RKO (cell line): ENCODE data around the gene CPB2.

Experiments used
- DNase-seq: peaks from one replicate; pipeline ENCODE4 v3.0.0-alpha.2; 2016; ENCODE audit warnings: low spot score

Gene CPB2

DNA sequence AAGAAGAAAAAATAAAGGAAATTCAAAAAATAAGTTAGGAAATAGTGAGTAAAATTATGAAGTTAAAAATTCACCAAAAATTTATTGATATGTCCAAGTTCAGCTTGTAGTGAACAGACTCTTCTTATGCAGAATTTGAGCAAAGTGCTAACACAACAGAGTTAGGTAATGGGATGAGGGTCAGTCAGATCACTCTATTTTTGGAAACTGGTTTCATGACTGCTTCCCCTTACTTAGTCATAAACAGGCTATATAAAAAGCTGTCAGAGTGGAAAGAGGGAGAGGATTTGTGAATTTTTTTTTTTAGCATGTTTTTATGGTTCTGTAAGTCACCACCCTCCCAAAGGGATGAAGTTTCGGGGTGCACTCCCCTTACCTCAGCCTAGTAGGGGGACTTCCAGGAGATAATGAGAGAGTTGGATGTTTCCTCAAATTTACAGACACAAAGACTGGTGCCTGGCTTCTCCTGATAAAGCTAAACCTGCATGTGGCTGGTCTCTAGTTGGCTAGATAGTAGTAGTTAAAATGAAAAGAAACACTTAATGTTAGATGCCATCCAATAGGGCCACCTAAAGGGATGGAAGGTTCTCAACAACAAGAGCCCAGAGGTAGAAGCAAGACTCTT lies 4.5 kb downstream of the CPB2 start:
- DNase-seq = peak; percentile 18

DNA sequence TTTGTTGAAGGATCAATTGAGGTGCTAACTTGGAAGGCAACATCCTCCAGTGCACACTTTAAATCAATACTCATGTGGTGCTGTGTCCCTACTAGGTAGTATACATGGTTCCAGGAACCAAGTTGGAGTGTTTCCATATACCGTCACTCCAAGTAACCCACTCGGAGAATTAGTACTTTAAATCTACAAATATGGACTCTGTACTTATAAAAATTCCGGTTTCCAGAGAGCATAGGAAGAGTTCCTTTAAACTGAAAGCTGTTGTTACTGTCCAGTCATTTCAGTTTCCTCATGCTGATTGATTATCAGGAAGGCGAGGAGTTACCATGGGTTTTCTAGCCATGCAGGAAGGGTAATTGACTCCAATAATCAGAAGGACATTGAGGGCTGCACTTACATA lies 7.2 kb downstream of the CPB2 start:
- DNase-seq = no peak

DNA sequence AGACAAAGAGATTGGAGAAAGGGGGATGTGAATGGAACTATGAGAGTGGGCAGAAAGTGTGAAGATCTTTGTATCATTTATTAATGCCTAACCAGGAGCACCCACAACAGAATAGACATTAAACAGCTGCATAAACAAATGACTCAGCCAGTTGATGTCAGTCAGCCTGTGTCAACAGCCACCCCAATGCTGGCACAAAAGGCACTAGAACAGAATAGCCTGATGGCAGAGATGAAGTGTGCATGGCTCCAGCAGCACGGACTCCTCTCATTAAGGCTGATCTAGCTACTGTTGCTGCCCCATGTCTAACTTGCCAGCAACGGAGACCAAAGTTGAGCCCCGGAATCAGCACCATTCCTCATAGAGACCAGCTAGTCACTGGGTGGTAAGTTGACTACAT lies 7.8 kb downstream of the CPB2 start:
- DNase-seq = no peak

DNA sequence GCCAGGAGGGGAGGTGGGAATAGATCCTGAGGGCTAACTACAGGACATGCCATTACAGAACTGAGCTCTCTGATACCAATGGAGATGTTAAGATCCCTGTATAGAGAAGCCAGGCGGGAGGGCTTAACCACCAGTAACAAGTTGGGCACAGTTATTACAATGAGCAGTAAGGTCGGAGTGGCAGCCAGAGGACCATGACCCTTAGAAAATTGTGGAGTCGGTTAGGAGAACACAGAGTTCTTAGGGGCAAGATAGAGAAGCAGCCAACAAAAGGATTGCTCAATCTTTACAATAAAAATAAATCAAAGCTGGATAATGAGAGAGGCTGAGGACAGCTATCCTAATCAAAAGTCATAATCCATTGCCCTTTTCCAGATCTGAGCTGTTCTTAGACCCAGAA lies 10.4 kb downstream of the CPB2 start:
- DNase-seq = no peak

DNA sequence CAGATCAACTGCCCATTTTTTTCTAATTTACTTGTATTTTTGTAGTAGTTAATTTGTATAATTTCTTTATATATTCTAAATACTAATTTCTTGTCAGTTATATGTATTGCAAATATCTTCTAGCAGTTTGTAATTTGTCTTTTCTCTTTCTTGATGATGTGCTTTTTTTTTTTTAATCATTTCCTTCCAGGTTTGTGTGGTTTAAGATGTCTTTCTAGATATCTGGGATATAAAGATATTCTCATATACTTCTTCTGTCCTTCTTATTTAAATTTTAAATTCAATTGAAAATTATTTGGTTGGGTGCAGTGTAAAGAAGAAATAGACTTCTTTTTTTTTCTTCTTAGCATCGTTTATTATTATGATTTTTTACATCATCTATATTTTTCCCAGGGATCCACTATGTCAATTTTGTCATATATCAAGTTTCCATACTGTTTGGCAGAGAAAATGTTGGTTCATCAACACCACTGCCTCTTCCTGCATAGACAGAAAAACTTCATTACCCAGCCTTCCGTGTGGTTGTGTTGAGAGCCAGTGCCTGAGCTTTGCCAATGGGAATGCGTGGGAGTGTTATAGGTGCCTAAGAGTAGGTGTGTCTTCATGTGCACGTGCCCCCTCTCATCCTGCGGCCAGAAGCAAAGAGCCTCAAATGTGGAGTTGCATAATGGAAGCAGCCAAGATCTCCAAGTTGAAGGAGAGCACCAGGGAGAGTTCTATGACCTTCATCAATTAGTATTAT lies 15.8 kb downstream of the CPB2 start:
- DNase-seq = no peak

- DNase-seq = no peak
Observed at GRCh38 chr13:46087481-46087880, 17.4 kb downstream of the CPB2 start.

GRCh38 chr13:46086985-46087384 lies 17.8 kb downstream of the CPB2 start:
- no peak for DNase-seq

DNA sequence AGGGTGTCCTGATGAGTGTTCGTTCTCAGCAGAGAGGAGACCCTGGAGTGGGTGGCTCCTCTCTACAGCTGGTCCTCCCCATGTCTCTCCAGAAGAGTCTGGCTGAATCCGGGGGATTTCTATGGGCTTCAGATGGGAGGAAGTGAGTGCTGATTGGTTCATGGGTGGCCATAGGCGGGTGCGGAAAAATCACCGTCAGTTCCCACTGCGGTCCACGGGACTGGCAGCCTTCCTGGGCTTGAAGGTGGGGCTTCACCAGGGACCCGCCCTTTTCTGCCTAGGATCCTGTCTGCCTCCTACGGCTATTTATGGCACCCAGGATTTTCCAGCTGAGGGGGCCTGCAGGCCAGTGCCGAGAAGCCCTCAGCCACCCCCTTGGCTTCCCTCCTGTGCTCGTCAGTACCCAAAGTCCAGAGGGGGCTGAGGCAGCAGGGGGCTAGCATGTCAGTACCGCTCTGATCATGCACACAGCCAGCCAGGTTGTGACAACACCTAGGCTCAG lies 18.4 kb downstream of the CPB2 start:
- DNase-seq = no peak

DNA sequence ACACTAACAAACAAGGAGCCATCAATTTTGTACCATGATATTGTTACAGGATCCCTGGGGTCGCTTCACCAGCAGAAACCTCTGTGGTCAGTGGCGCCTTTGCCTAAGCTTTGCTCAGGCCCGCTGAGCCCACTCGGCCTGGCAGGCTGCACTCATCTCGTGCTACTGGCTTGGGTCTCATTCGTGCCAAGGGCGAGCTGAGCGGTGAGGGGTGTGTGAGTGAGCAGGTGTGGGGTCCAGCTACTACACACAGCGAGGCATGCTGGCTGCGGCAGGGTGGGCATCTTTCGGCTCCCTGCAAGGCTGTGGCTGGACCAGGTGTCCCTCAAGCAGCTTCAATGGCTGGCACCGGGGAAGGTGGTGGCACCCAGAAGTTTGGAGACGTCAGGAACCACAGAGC lies 19.1 kb downstream of the CPB2 start:
- no peak for DNase-seq

DNA sequence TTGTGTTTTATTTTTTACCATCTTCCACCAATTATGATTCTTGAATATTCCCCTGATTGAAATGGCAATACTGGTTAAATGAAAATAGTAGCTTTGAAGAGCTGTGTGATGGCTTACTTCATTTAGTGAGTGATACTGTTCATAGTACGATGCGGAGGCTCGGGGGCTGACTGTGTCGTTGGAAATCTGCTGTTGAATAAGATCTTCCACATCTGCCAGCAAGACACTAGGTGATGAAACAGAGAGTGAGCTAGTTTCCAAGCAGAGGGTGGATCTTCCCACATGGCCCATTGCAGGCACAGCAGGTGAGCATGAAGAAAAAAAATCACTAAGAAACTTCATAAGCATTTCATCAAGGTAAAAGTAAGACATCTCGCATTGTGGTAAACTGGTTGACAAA lies 22.5 kb downstream of the CPB2 start:
- DNase-seq = no peak

DNA sequence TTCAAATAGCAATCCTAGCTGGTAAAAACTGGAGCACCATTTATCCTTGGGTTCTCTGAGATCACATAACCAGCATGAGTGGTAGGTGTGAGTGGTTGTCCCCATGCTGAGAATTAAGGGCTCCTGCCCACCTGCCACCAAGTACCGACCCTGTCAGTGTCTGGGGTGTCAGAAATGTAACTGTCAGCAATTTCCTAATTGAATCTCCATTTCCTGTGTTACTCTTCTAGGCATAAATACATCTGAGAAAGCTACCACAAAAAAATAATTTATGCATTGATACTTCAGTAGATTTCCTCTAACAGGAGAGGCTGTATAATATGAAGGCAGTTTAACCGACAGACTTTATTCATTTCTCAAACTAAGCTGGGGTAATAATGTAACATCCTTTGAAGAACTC lies 25.1 kb downstream of the CPB2 start:
- DNase-seq = no peak

- no peak for DNase-seq
Observed at GRCh38 chr13:46077265-46077664, 27.6 kb downstream of the CPB2 start.

- no peak for DNase-seq
Observed at GRCh38 chr13:46076827-46077226, 28.0 kb downstream of the CPB2 start.

GRCh38 chr13:46075811-46076210 lies 29.0 kb downstream of the CPB2 start:
- DNase-seq = no peak

DNA sequence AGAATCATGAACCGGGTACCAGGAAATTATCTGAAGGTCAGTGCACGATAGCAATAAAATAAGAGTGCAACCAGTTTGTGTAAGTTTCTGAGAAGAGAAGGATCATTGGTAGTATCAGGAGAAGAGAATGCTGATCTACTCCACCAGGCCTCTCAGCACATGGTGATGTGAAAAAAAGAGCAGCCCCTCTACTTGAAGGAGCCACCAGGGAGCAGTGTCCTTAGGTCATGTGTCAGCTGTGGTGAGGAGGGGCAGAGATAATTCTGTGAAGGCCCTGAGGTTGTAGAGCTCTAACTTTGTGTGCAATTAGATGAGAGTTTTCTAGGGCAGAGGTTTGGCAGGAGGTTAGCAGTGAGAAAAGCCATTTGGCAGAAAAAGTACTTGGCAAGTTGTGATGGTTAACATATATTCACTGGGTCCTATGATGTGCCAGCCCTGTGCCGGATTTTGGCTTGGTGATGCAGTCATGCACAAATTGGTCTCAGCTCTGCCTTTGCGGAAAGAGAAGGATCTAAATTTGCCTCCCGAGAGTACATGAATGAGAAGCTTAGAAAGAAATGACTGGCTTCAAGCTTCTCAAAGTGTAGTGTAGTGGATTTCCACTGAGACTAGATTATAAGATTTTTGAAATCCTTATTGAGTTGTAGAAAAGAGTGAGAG lies 33.1 kb downstream of the CPB2 start:
- no peak for DNase-seq

GRCh38 chr13:46063292-46063691 lies 41.5 kb downstream of the CPB2 start:
- DNase-seq = no peak

DNA sequence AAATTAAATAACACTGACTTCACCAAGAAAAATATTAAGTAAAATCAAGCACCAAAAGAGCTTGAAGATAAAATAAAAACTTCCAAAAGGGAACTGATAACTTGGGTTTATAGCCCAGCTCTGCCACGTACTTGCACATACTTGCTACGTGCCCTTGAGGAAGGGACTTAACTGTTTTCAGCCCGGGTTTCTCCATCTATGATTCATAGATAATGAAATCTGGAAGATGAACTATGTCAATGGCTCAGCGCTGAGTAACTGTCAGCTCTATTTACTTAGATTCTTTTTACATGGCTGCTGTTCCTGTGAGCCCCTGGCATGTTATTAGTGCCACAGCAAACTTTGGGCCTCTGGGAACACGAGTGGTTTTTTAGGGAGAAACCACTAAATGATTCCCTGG lies 42.6 kb downstream of the CPB2 start:
- DNase-seq = peak; percentile 32

DNA sequence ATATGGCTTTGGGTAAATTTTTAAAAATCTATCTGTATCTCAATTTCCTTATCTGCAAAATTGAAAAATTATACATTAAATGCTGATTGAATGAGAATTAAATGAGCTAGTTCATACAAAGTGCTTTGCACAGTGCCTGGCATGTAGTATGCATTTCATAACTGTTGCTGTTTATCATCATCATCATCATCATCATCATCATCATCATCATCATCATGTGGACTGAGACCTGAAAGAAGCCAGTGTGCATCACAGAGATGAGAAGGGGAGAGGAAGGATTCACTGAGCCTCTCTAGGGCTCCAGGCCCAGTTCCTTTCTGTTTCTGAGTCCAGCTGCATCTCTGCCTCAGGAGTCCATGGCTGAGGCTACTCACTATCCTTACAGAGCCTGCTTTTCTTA lies 45.4 kb downstream of the CPB2 start:
- DNase-seq = no peak

DNA sequence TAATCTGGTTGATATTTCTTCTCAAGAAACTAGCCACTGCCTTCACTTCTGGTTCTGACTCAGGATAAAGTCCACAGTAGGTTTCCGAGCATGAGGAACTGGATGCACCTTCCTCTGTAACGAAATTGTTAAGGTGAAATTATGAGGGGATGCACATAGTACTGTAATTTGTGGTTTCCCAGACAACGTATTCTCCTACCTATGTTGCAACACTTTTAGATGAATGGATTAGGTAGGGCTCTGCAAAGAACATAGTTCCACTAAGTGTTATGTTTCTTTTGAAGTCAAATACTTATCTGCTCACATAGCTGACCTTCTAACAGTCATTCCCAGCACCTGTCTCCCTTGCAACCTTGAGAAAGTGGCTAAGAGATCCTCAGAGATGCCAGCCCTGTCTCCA lies 46.6 kb downstream of the CPB2 start:
- no peak for DNase-seq

- DNase-seq = no peak
Observed at GRCh38 chr13:46057256-46058015, 47.4 kb downstream of the CPB2 start.

DNA sequence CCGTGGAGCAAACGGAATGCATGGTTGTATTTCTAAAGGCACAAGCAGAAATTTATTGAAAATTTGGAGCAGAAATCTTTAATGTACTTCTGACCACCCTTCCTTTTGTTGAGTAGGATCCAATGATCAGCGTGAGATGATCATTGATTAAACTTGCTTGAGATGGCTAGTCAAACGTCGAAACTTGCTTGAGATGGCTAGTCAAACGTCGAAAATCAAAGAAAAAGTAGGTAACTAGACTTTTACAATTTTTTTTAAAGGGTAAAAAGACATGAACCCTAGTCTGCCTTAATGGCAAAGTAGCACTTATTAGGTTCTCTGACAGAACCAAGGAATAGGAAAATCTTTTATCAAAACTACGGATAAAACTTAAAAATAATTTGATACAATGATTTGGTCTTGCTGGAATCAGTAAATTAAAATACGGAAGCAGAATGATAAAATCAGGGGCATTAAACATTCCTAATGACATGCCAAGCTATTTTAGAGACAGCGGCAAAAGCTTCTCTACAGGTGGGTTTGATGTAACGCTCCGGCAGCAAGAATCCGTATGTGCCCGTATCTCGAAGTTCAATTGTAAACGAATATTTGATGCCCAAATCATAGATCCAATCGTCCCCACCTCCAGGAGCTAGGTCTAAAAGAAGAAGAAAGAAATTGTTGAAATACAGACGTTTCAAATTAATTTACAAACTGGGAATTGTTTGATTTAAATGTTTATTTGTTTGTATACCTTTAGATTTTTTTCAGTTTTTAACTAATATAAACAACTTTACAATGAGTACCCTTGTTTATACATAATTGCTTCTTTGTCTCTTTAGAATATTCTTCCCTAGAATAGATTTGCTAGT lies 51.4 kb downstream of the CPB2 start:
- no peak for DNase-seq
